Measurements from ENCODE around the gene MIPEP.

GRCh38 chr13:23923031-23923430 is 33.8 kb upstream of the MIPEP start:
- no peak for TF ChIP-seq CTCF (IDR thresholded peaks at IDR 0.05; ENCODE audit: poor library complexity, severe bottlenecking)
- no peak for TF ChIP-seq REST (IDR thresholded peaks at IDR 0.05; ENCODE audit: borderline replicate concordance)
- no peak for TF ChIP-seq POLR2AphosphoS5 (IDR thresholded peaks at IDR 0.05)
- no peak for TF ChIP-seq EZH2 (IDR thresholded peaks at IDR 0.05; ENCODE audit: borderline replicate concordance, insufficient read depth, low read length, poor library complexity, severe bottlenecking)
- TF ChIP-seq MXI1 (conservative IDR thresholded peaks at IDR 0.05; ENCODE audit: poor library complexity, severe bottlenecking) = no peak
- no peak for TF ChIP-seq TAF1 (IDR thresholded peaks at IDR 0.05; ENCODE audit: low read depth)
- TF ChIP-seq EP300 (conservative IDR thresholded peaks at IDR 0.05; ENCODE audit: poor library complexity, severe bottlenecking) = no peak
- TF ChIP-seq SMC3 (conservative IDR thresholded peaks at IDR 0.05; ENCODE audit: poor library complexity) = no peak
- no peak for TF ChIP-seq RAD21 (conservative IDR thresholded peaks at IDR 0.05)

Data from neural cell (in vitro differentiated cells).